Fibroblast of lung (primary cell): ENCODE data around the gene LRP1. TPM values are rescaled to one million over a fixed set of nuclear protein-coding genes. Genes with fewer than 3 reads are reported as not detected.

ENCODE experiments used
- DNase-seq, 2 donors: peaks; one replicate each; pipeline versions ENCODE4 v3.0.0 to v3.0.0-alpha.2; 2010; ENCODE audit warnings: low read depth in 2 of 2
- H2AFZ ChIP-seq: 2 replicates; pipeline ENCODE4 v1.5.1; 2012; ENCODE audit warnings: low read length, control low read depth, inconsistent platforms
- H3K27ac ChIP-seq: 2 replicates; pipeline ENCODE4 v1.5.1; 2011; ENCODE audit warnings: low read length, control low read depth; ENCODE audit not compliant: insufficient read depth
- H3K27me3 ChIP-seq: 2 replicates; pipeline ENCODE4 v1.5.1; 2011; ENCODE audit warnings: mild to moderate bottlenecking, low read length; ENCODE audit not compliant: control insufficient read depth, insufficient read depth
- H3K36me3 ChIP-seq: 2 replicates; pipeline ENCODE4 v1.5.1; 2011; ENCODE audit warnings: low read length; ENCODE audit not compliant: control insufficient read depth, insufficient read depth
- H3K4me1 ChIP-seq: 2 replicates; pipeline ENCODE4 v1.5.1; 2011; ENCODE audit warnings: low read length; ENCODE audit not compliant: control insufficient read depth, insufficient read depth; ENCODE audit errors: extremely low read depth
- H3K4me2 ChIP-seq: 2 replicates; pipeline ENCODE4 v1.5.1; 2011; ENCODE audit warnings: low read length, control low read depth; ENCODE audit not compliant: insufficient read depth; ENCODE audit errors: extremely low read depth
- H3K4me3 ChIP-seq, 4 experiments: fragments of 200-600 bp in 1 of 4; sonication (generic) in 1 of 4; replicated peaks in 1 of 4; 2 replicates each; pipeline ENCODE4 v1.5.1; 2011 to 2016; ENCODE audit warnings: low read length in 4 of 4, low read depth in 3 of 4, mild to moderate bottlenecking in 3 of 4, control low read depth in 2 of 4, inconsistent platforms in 1 of 4, mixed read lengths in 1 of 4; ENCODE audit not compliant: insufficient read depth in 1 of 4; ENCODE audit errors: control extremely low read depth in 1 of 4
- H3K79me2 ChIP-seq: 2 replicates; pipeline ENCODE4 v1.5.1; 2012; ENCODE audit warnings: mild to moderate bottlenecking, low read length, inconsistent platforms; ENCODE audit not compliant: control insufficient read depth, insufficient read depth
- H3K9ac ChIP-seq: 2 replicates; pipeline ENCODE4 v1.5.1; 2011; ENCODE audit warnings: mild to moderate bottlenecking, low read length, control low read depth; ENCODE audit not compliant: insufficient read depth
- H3K9me3 ChIP-seq: 2 replicates; pipeline ENCODE4 v1.5.1; 2012; ENCODE audit warnings: low read depth, low read length; ENCODE audit not compliant: control insufficient read depth, insufficient read depth
- H4K20me1 ChIP-seq: 2 replicates; pipeline ENCODE4 v1.5.1; 2011; ENCODE audit warnings: low read length; ENCODE audit not compliant: control insufficient read depth, insufficient read depth; ENCODE audit errors: extremely low read depth
- CTCF ChIP-seq, 2 donors: IDR thresholded peaks in 1 of 2; conservative IDR thresholded peaks in 1 of 2; 1 replicate in 1 of 2; 2 replicates in 1 of 2; pipeline ENCODE4 v1.5.1; 2011 to 2012; ENCODE audit warnings: low read length in 2 of 2, control low read depth in 1 of 2, inconsistent platforms in 1 of 2, low read depth in 1 of 2, mild to moderate bottlenecking in 1 of 2
- EZH2 ChIP-seq: IDR thresholded peaks from 2 replicates; pipeline ENCODE4 v1.5.1; 2012; ENCODE audit warnings: low read length, control low read depth, mild to moderate bottlenecking; ENCODE audit errors: missing control alignments
- polyA plus RNA-seq, 2 donors: library from polyadenylated mRNA; depleted of rRNA in 1 of 2; stranded (reverse) in 1 of 2; unstranded in 1 of 2; fragments of >200 nt; gene quantifications; 2 replicates each; pipeline ENCODE4 v1.2.1, GENCODE V29; 2011 to 2012; ENCODE audit warnings: missing spikeins in 1 of 2
- total RNA-seq: library from RNA; depleted of rRNA; stranded (reverse); fragments of >200 nt; gene quantifications from 2 replicates; pipeline ENCODE4 v1.2.1, GENCODE V29; 2014

The LRP1 gene
- total and polyA plus RNA-seq, 2 donors (not counting 1 experiment from before 2014, with no cell fraction given) = 92.2 to 464 TPM

GRCh38 chr12:57191410-57191809 is 63.1 kb downstream of the LRP1 start:
- Histone ChIP-seq H3K79me2 (no peaks in the 10 kb centered on the region), H3K4me1 (no peaks in the 10 kb centered on the region), H3K36me3 (peaks cover 83% of the 10 kb centered on the region), H3K9ac (no peak overlapping the region), H3K4me3 (no peak overlapping the region), H3K9me3 (no peaks in the 10 kb centered on the region), H3K27ac (no peak overlapping the region), H3K27me3 (no peaks in the 10 kb centered on the region), H3K4me2 (no peak overlapping the region), H4K20me1 (no peaks in the 10 kb centered on the region), H2AFZ (no peak overlapping the region)
- TF ChIP-seq EZH2 = no peak
- TF ChIP-seq CTCF (conservative IDR thresholded peaks at IDR 0.05 in 1 of 2, IDR thresholded peaks at IDR 0.05 in 1 of 2; ENCODE audit: low read depth in 1 of 2, low read length in 2 of 2) = no peak
- no peak for DNase-seq

- H3K79me2 ChIP-seq = no peaks in the 10 kb centered on the region
- no peak for TF ChIP-seq EZH2
- no peak for TF ChIP-seq CTCF (conservative IDR thresholded peaks at IDR 0.05 in 1 of 2, IDR thresholded peaks at IDR 0.05 in 1 of 2; ENCODE audit: low read depth in 1 of 2, low read length in 2 of 2)
- no peak overlapping the region for H3K27ac ChIP-seq
- H4K20me1 ChIP-seq = no peaks in the 10 kb centered on the region
- no peaks in the 10 kb centered on the region for H3K9me3 ChIP-seq
- H3K27me3 ChIP-seq = no peaks in the 10 kb centered on the region
- H2AFZ ChIP-seq = no peak overlapping the region
- peaks cover 86% of the 10 kb centered on the region for H3K36me3 ChIP-seq
- no peak overlapping the region for H3K9ac ChIP-seq
- H3K4me3 ChIP-seq = no peak overlapping the region
- H3K4me2 ChIP-seq = no peak overlapping the region
- H3K4me1 ChIP-seq = no peaks in the 10 kb centered on the region
- DNase-seq = no peak
These were observed 64.6 kb downstream of the LRP1 start for GRCh38 chr12:57192920-57193319.

GRCh38 chr12:57193706-57194245 is 65.5 kb downstream of the LRP1 start:
- no peaks in the 10 kb centered on the region for H3K79me2 ChIP-seq
- H3K27me3 ChIP-seq = no peaks in the 10 kb centered on the region
- DNase-seq = no peak
- H4K20me1 ChIP-seq = no peaks in the 10 kb centered on the region
- no peaks in the 10 kb centered on the region for H3K4me1 ChIP-seq
- H3K9ac ChIP-seq = no peak overlapping the region
- no peak overlapping the region for H3K27ac ChIP-seq
- no peaks in the 10 kb centered on the region for H3K9me3 ChIP-seq
- TF ChIP-seq EZH2 (no peak), CTCF (conservative IDR thresholded peaks at IDR 0.05 in 1 of 2, IDR thresholded peaks at IDR 0.05 in 1 of 2; ENCODE audit: low read depth in 1 of 2, low read length in 2 of 2) (no peak)
- peaks cover 85% of the 10 kb centered on the region for H3K36me3 ChIP-seq
- H2AFZ ChIP-seq = no peak overlapping the region
- H3K4me3 ChIP-seq = no peak overlapping the region
- no peak overlapping the region for H3K4me2 ChIP-seq
